Glomerular endothelial cell (primary cell): ENCODE results near the gene EHMT1. TPM values are rescaled to one million over a fixed set of nuclear protein-coding genes. Genes with fewer than 3 reads are reported as not detected.
"Not testable (repeated sequence)": the region's sequence is repeated elsewhere in the genome, so short reads cannot be mapped to it uniquely, and the experiment has no call there.

Source experiments
- DNase-seq: peaks from one replicate; pipeline ENCODE4 v3.0.0-alpha.2; 2011; ENCODE audit warnings: low read depth, low spot score; ENCODE audit errors: extremely low read depth
- total RNA-seq: library from RNA; depleted of rRNA; stranded (reverse); fragments of >200 nt; gene quantifications from 2 replicates; pipeline ENCODE4 v1.2.3, GENCODE V29; 2015

Gene EHMT1
- total RNA-seq, 1 donor from 2014 or later: 96.9 TPM

DNA sequence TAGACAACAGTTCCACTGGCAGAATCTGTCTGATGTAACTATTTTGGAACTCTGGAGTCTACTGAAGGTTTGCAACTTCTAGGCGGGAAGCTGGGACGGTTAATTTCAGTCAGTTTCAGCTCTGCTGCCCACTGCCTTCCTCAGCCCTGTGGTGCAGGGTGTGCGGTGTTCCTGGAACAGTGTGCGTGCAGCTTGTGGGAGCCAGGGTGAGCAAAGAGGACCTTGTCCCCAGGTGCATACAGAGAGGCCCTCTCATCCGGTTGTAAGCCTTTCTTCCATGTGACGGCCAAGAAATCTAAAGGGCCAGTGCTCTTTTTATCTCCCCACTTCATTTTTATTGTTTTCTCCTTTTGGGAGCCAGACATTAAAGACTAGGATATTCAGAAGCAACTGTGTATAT is 114.6 kb downstream of the EHMT1 start:
- no peak for DNase-seq

DNA sequence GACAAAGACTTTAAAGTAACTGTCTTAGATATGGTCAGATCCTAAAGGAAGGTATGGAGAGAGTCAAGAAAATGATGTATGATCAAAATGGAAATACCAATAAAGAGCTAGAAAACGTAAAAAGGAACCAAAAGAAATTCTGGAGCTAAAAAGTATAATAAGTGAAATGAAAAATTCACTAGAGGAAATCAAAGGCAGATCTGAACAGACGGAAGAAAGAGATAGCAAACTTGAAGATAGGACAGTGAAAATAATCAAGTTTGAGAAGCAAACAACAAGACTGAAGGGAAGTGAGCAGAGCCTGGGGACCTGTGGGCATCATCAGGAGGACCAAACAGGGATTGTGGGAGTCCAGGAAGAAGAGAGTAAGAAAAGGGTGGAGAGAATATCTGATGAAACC is 115.4 kb downstream of the EHMT1 start:
- no peak for DNase-seq

DNA sequence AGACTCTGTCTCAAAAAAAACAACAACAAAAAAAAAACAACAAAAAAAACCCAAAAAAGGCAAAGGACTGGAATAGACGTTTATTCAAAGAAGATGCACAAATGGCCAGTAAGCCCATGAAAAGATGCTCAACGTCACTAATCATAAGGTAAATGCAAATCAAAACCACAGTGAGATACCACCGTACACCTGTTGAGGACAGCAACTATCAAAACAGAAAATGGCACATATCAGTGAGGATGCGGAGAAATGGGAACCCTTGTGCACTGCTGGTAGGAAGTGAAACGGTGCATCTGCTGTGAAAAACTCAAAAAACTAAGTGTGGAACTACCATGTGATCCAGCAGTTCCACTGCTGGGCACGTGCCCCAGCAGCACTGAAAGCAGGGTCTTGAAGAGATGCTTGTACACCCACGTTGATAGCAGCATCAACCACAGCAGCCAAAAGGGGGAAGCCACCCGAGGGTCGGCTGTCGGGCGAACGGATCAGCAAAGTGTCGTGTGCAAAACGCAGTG is 119.4 kb downstream of the EHMT1 start:
- DNase-seq: not testable (repeated sequence)

DNA sequence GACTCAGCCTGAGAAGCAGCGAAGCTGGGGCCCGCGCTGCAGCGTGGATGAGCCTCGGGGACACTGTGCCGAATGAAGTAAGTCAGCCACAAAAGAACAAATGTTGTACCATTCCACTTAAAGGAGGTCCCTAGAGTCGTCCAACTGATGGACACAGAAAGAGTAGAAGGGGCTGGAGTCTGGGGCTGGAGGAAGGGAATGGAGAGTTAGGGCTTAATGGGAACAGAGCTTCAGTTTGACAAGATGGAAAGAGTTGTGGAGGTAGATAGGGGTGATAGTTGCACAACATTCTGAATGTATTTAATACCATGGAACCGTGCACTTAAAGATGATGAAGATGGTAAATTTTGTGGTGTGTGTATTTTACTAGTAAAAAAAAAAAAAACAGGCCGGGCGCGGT is 119.9 kb downstream of the EHMT1 start:
- DNase-seq: no peak

DNA sequence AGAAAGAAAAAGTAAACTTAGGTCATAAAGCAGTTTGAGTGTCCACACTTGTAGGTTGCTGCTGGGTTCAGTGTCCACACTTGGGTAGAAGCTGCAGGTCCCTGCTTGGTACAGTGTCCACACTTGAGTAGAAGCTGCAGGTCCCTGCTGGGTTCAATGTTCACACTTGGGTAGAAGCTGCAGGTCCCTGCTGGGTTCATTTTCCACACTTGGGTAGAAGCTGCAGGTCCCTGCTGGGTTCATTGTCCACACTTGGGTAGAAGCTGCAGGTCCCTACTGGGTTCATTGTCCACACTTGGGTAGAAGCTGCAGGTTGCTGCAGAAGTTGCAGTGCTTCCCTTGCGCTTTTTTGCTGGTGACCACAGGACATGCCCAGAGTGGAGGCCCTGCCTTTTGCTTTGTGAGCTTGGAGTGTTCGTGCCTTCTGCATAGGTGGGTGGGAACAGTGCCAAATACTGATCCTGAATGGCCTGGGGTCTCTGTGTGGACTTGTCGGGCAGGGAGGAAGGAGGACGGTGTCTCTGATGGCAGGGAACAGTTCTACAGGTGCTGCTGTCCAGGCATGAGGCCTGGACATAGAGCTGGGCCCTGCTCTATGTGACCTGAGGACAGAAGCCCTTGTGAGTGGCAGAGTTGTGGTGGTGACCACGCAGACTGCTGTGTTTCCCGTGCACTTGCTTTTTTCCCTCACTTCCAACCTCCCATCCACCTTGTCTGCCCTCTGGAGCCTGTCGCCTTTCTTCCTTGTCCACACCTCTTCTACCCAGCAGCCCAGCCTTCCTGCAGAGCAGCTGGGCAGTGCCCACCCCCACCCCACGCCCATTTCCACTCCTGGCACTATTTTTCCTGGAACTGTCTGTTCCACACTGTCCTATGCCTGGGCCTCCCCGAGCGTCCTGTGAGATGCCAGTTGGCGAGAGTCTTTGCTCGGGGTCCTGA is 120.8 kb downstream of the EHMT1 start:
- DNase-seq: no peak

DNA sequence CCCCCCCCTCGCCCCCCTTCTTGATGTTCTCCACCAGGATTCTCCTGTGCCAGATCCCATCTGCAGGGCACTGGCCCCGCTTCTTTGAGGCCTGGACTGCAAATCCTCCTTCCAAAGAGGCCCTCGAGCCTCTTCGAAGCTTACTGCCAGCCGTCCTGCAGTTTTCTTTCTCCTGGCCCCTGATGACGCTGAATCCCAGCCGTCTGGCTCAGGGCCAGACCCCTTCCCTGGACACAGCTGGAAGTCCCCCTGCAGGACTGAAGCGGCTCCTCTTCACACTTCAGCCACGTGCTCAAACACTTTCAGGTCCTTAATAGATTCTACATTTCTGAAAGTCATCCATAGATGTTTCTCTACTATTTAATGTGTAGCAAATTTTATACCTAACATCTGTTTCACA is 121.5 kb downstream of the EHMT1 start:
- no peak for DNase-seq

DNA sequence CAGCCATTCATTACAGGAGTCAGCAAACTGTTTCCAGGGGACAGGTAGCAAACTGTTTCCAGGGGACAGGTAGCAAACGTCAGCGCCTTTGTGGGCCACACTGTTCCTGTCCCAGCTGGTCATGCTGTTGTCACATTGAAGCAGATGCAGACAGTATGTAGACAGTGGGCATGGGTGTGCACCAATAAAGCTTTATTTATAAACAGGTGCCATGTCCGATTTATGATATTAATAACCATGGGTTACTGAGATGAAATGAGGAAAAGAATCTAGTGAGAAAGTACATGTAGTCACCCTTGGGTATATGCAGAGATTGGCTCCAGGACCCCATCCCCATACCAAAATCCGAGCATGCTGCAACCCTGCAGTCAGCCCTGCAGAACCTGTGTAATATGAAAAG is 122.5 kb downstream of the EHMT1 start:
- no peak for DNase-seq

DNA sequence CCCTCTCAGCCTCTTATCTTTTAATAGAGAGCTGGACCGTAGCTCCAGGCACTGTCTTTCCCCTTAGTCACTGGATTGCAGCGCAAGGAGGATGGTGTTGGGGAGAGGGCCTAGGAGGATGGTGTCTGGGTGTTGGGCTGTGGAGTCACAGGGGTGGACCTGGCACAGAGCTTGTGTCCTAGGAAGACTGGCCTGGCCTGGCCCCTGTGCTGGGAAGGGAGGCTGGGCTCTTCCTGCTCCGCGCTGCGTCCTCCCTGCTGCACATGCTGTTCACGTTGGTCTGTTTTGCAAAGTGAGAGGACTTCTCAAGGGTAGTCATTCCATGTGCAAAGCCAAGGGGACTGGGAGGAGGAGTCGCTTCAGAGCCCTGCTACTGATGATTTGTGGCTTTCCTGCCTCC is 123.9 kb downstream of the EHMT1 start:
- DNase-seq: no peak

DNA sequence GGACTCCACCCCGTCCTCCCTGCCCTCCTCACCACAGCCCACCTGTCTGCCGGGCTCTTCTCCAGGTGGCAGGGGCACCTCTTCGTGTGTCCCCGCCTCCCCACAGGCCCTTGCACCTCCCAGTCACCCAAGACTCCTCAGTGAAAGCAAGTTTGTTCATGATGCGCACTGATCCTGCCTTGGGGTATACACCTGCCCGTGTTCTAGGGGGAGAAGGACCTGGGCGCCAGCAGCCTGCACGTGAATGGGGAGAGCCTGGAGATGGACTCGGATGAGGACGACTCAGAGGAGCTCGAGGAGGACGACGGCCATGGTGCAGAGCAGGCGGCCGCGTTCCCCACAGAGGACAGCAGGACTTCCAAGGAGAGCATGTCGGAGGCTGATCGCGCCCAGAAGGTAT is 124.9 kb downstream of the EHMT1 start:
- DNase-seq: no peak

DNA sequence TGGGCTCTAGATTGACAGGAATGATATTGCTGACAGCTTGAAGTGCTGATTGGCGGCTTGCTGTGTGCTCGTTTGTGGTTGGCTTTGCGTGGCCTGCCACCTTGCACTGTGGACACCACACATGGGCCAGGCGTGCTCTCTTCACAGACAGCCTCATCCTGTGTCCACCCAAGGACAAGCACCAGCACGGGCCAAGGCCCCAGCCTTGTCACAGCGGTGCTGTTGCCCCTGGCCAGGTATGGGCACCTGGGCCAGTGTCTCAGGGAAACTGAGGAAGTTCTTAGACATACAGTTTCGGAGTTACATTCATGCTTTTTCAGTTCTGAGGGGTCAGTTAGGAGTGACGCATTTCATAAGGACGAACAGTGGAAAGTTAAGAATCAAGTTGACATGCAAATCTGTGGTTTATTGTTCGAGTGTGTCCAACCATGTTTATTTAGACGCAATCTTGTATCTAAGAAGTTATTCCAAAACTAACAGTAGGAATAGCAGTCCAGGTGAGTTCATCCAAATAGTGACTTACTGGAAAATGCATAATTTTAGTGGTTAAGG is 125.9 kb downstream of the EHMT1 start:
- no peak for DNase-seq

DNA sequence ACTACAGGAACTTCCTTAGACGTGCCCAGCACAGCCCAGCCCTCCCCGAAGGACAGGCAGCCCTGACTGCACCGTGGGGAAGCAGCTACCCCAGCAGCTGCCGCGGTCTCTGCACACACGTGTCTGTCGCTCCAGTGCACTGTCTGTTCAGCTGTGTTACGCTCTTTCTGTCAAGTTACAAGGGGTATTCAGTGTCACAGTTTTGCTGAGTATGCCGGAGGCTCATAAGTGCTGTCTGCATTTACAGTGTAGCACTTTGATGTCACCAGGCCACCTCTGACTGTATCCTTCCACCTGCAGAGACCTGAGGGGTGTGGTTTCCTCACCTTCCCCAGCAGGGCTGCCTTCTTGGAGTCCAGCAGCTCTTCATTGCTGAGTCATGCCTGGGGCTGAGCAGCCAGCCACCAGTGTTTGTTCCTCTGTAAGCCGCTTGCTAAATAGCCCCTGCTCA is 126.8 kb downstream of the EHMT1 start:
- DNase-seq: no peak

DNA sequence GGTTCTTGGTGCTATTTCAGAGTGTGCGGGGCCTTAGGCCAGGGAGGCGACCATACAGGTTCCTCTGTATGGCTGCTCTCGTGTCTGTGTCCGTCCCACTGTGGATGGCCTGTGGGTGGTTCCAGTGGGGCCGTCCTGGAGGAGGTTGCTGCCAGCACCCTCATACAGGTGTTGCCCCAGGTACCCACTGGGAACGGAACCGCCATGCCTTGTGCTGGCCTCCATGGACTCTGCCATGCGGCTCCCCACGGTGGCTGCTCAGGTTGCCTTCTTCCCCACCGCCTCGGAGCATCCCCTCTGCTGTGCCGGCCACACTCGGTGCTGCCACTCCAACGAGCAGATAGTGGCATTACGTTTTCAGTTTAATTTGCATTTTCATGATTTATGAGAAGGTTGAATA is 129.5 kb downstream of the EHMT1 start:
- no peak for DNase-seq

DNA sequence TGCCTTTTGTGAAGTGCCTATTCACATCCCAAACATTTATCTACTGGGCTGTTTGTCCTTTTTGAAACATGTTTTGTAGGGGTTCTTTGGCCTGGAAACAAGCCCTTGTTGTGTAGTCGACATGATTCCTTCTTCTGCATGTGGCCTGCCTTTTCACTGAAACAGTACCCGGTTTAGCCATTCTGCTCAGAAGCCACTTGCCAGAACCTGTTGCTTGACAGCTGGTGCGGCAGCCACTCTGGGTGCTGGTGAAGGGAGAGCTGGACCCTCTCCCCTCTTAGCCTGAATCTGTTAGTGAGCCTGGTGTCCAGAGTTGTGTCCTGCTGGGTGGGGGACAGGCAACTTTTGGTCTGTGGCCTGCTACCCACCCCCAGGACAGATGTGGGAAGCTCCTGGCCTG is 129.9 kb downstream of the EHMT1 start:
- DNase-seq: no peak

DNA sequence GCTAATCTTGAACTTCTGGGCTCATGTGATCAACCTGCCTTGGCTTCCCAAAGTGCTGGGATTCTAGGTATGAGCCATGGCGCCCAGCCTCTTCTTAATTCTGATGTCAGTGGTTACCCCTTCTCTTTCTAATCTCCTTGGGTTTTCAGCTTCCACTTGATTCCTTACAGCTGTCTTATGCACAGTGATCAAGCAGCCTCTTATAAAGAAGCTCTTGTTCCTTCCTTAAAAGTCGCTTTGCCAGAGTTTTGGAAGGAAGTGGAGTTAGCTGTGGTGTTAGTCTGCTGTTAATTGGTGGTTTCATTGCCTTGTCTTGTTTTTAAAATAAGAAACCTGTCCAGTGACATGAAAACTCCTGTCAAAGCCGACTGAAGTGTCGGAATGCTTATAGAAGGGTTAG is 130.7 kb downstream of the EHMT1 start:
- DNase-seq: no peak

DNA sequence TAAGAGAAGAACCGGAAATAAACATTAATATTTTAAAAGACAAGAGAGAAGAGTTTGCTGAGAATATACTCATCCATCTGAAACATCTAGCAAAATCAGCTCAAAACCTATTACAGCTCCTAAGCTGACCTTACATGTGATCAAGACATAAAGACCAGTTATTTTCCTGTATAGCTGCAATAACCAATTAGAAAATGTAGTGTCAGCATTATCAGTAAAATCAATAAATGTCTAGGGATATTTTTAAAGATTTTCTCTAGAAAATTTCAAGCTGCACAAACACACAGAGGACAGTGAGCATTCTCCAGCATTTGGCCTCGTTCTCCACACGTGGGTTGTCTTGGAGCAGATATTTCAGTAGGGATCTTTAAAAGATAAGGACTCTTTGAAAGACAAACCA is 131.2 kb downstream of the EHMT1 start:
- no peak for DNase-seq

DNA sequence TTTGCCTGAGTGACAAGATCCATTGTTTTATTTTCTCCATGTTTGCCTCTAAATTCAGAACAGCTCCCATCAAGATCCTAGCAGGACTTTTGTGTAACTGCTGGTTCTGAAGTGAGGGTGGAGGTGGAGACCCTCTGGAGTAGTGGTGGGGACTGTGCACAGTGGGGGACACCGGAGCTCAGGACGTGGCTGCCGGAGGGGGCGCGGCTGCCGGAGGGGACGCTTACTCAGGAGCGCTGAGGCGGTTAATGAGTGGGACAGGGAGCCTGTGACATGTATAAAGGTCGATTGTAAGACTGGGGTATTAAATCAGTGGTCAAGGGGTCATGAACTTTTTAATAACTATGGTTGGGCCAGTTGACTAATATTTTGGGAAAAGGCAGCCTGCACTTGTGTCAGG is 131.8 kb downstream of the EHMT1 start:
- no peak for DNase-seq

DNA sequence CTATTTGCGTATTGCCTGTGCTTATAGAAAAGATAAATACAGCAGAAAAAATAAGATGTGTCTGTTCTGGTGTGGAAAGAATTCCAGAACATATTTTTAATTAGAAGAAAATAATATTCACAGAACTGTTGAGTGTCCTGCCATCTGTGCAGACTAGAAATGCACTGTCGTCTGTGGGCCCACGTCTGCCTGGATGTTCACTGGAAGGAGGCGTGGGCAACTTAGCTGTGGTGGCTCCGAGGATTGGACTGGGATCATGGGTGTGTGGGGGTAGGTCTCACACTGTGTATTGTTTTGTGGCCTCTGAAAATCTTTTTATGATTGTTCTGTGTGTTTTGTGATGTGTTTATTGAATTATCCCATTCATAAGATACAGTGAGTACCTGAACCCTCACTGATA is 132.8 kb downstream of the EHMT1 start:
- no peak for DNase-seq

DNA sequence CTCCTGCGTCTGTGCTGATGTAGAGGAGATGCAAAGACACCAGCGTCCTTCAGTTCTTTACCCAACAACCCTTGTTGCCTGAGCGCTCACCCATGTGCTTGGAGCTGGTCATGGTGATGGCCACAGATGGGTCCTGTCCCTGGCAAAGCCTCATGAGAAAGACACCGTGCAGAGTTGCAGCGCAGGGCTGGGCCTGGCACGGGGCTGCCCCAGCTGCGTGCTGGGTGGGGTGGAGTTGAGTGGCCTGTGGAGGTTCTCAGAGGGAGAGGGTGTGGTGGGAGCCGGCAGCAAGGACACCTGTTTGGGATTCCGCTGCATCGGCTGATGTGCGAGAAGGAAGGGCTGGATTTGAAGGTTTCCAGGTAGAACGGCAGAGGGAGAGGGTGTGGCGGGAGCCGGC is 133.6 kb downstream of the EHMT1 start:
- DNase-seq: no peak

DNA sequence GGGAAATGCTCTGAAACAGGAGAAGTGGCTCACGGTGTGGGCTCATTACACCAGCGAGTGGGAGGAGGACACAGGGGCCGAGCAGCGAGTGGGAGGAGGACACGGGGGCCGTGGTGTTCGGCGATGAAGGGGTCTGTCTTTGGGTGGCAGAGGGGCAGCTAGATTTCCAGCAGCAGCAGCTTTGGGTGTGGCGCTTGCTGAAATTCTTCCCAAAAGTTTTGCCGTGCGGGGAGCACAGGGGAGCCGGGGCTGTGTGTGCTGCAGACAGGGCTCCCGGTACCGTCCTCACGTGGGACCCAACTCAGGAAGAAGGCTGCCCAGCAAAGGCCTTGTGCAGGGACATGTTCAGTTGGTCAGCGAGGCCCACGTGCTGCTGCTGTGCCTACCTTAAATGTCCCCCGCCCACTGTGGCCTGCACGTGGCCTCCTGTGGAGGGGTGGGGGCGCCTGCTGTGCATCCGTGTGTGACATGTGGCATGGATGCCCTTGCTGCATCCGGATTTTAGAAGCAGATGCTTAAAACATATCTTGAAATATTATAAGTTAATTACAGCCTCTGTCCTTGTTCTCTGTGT is 134.5 kb downstream of the EHMT1 start:
- DNase-seq: no peak

DNA sequence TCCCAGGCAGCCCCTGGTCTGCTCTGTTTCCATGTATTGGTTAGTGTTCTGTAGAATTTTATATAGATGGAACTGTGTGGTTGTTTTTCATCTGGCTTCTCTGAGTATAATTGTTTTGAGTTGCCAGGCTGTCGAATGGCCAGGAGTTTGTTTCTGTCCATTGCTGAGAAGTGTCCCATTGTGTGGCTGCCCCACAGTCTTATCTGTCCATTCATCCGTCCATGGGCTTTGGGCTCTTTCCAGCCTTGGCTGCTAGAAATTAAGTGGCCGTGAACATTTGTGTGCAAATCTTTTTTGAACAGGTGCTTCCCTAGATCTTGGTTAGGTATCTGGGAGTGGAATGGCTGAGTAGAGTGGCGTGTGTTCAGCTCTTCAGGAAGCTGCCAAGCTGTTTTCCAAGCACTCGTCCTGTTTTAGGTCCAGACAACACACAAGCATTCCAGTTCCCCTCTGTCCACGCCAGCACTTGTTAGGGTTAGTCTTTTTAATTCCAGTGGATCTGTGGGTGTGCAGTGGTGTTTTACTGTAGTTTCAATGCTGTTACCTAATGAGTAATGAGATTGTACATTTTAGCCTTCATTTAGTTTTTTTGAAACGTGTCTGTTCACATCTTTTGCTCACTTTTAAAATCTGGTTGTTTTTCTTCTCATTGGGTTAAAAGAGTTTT is 136.6 kb downstream of the EHMT1 start:
- no peak for DNase-seq

DNA sequence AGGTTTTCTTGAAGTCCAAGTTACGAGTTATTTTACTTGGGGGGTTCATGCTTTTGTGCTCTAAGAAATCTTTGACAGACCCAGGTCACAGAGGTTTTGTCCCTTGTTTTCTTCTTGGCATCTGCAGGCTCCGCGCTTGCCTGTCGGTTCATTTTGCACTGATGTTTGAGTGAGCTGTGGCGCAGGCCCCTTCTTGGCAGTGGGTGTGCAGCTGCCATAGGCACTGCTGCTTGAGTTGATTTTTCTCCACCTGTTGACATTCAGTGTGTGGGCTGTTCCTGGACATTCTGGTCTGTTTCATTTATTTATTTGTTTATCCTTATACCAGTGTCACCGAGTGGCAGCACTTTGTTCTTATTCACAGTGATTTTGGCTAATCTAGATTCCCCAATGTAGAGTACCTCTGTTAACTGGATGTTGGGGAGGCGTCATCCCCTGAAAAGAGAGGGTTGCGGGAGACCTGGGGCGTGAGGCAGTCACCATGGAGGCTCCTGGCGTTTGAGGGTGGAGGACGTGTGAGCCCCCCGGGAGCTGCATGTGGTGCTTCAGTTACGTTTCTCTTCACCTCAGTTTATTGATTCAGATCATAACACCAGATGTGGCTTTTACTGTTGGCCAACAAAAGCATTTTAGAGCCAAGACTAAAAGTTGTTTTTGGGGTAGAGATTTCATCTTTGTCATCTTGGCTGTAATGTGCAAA is 137.4 kb downstream of the EHMT1 start:
- no peak for DNase-seq
